NOMO-1 (cell line): ENCODE measurements around the gene VWA5B1.

ENCODE experiments used
- DNase-seq, 2 experiments: peaks; one replicate each; lab custom pipeline; 2025; ENCODE audit not compliant: unreplicated experiment in 2 of 2; lab: John Stamatoyannopoulos, UW

VWA5B1 gene

DNA sequence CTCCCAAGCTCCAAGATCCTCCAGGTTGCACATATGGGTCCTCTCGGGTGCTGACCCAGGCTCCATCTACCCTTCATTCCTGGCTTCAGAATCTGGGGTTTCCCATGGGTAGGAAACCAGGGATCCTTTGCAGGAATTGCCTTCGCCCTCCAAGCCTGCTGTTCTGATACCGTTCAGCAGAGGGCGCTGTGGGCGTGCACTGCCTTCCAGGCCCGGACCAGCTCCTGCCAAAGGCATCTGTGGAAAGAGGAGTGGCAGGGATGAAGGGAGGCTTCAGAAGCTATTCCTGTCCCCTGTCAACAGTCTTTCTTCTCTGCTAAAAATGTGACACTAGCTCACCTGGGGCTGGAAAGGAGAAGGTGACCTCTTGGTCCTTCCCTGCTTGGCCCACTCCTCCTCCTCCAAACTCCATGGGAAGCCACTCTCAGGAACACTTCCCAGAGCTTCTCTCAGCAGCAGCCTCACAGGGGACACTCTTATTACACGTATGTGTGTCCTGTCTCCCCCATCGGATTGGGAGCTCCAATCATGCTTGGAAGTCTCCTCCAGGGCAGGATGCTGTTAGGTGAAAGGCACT lies 71.2 kb downstream of the VWA5B1 start:
- DNase-seq: no peak

DNA sequence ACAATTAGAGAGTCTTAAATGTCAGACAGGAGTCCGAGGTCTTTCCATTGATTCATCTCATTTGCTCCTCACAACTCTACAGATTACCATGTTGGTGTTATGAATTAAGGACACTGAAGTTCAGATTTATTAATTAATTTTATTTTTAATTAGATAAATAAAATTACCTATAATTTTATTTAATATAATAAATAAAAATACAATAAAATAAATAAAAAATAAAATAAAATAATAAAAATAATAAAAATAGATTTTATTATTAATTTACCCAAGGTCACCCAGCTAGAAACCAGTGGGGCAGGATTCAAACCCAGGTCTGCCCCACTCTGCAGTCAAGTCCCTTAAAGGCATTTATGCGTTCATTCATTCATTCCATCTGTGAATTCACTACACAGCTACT lies 72.2 kb downstream of the VWA5B1 start:
- DNase-seq: no peak

DNA sequence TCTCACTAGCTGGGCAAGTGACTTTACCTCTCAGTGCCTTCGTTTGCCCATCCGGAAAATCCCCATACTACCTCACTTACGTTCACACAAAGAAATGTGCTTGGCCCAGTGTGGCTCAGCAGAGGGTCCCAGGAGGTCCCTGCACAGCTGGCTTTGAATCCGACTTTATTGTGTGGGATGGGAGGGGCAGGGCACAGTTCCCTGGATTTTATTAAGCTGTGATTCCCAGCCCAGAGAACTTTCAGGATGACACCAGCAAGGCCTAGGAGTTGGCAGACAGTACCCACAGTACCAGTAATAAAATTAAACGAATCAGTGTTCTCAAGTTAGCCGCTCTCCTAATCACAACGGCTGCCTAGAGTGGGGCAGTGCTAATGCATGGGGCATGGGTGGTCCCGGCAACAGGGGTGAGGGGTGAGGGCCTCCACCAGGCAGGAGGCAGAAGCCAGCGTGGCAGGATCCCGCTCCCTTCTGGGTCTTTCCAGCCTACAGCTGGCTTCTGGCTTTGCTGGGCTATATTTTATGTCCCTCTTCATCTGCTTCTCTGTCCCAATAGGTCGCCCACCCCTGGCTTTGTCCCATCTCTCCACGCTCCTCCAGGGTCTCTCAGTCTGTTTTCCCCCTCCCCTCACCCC lies 74.9 kb downstream of the VWA5B1 start:
- DNase-seq: no peak

DNA sequence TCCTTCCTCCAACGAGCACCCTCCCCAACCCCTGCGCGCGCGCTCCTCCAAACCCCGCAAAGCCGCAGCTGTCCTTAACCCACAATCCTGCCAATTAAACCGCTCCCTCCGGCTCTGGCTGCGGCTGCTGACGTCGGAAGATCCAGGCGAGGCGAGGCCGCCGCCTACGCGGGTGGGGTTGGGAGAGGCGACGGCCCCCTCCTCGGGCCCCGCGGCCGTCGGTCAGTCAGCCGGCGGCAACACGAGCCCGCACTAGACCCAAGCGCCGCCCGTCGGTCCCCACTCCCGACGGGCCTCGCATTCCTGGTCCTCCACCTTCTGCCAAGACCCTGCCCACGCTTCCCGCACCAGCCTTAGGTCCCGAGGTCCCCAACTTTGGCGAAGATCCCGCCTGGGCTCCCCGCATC lies 75.4 kb downstream of the VWA5B1 start:
- DNase-seq: no peak

DNA sequence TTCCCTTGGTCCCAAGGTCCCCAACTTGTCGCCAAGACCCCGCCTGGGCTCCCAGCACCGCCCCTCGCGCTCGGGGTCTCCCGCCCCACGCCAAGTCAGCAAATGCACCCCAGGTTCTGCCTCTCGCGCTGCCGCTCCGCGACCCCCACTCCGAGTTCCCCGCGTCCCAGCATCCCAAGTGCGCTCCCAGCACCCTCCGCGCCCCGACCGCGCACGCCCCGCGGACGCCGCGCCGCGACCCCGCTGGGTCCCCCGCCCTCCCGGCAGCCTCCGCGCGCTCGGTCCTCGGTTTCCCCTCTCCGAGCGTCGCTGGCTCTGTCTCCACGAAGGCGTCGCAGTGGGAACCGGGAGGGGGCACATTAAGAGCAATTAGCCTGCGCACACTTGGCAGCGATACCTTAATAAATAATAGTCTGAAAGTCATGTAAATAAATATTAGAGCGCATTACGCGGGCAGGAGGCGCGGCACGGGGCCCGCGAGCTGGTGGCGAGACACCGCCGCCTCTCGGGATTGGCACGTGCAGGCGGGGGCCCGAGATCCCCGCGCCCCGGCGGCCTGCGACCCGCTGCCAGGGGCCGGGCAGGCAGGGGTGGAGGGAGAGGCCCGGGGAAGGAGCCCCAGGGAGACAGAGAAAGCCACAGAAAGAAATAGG lies 75.9 kb downstream of the VWA5B1 start:
- DNase-seq: no peak

DNA sequence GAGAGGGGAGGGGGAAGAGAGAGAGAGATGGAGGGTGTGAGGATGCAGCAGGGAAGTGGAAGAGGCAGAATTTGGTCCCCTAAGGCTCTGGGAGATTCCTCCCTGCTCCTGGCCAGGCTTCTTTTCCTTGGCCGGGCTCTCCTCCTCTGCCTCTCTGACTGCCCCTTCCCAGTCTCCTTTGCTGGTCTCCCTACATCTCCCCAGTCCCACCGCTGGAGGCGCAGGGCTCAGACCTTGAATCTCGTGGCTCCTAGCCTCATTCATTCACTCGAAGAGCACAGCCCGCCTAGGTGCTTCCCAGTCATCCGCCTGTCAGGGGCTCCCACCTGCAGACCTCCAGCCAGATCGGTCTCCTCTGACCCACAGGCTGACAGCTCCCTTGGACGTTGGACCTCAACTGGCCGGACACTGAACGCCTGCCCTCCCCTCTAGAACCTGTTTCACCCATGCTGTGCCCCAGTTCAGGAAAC lies 76.5 kb downstream of the VWA5B1 start:
- DNase-seq: no peak

DNA sequence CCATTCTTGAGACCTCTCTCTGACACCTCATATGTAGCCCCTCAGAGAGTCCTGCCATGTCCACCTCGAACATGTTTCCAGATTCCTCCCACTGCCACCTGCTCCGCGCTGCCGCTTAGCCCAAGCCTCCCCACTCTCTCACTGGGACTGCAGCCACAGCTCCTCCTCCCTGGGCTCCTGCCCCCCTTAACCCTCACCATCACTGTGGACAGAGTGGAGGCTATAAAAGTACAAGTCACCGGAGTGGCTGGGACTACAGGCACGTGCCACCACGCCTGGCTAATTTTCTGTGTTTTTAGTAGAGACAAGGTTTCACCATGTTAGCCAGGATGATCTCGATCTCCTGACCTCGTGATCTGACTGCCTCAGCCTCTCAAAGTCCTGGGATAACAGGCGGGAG lies 77.0 kb downstream of the VWA5B1 start:
- DNase-seq: no peak

DNA sequence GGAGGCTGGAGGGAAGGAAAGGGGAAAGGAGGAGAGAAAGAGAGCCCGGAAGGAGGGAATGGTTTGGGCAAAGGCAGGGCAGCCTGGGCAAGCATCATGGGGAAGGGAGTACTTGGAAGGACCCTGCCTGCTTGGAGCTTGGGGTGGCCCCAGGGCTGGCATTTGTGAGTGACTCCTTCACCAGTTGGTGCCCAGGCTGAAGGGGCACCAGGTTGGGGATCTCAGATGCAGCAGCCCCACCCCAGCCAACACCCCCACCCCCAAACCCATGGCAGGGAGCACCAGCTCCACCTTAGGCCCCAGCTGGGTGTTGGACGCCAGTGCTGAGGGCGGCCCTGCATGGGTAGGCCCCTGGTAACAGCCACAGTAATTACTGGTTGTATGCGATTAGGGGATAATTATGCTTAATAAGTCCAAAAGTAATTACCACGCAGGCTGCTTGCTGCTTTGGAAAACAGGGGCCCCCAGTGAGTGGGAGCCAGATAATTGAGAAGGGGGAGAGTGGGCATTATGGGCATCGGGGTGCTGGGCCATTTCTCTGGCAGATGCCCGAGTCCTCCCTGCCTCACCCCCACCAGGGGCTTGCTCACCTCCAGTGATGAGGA lies 78.3 kb downstream of the VWA5B1 start:
- no peak for DNase-seq

DNA sequence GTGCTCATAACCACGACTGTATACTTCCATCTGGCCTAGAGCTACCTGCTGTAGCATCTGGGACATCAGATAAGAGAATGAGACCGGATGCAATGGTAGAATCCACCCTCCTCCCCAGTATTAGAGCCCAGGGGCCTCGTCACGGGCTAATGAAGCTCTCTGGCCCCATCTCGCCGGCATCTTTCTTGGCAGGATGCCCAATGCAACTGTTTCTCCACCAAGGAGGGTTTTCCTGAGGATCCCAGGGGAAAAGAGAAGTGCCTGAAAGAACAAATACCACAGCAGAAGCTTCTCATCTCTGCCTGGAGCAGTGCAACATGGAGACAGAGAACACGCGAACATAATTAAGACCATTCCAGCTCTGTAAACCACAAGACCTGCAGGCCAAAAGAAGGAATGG lies 80.0 kb downstream of the VWA5B1 start:
- no peak for DNase-seq

DNA sequence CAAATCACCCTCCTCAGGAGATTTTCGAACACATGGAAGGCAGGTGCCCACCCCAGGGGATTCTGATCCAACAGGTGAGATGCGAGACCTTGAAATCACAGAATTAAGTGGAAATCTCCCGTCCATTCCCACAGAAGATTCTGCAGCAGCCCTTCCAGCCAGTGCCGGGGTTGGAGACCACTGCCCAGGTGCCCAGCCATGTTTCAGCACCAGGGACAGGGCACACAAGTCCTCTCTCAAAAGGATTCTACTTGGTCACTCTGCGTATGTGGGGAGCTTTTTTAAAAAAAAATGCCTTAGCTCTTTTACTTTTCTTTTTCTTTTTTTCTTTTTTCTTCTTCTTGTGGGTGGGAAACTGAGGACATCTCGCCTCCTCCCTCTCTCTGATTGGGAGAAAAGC lies 80.7 kb downstream of the VWA5B1 start:
- no peak for DNase-seq

DNA sequence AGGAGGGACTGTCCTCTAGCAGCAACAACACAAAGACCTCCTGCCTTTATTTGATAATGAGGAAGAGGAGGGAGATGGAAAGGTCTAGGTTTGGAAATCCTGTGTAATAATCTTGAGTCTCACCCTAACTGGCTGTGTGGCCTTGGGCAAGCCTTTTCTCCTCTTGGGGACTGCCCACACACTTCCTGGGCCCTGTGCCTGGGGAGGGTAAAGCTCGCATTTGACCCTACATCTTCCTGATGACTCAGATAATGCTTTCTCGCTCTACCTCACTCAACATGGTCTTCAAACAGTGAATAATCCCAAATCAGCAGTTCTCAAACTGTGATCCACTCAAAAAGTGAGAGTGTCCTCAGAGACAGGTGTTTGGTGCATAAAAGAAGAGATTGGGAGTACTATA lies 81.2 kb downstream of the VWA5B1 start:
- DNase-seq: no peak

DNA sequence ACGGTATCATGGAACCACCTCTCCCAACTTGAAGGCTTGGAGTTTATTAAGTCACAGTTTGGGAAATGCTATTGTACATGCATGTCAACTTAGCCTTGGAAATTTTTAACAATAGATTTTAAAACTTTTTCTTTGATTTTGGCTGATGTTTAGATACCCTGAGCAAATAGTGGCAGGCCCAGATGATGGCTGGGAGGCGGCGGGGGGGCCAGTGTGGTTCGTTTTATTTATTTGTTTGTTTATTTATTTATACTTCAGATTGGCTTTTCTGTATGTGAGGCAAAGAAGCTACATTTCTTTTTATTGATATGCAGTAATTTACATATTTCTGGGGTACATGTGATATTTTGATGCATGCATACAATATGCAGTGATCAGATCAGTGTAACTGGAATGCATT lies 82.0 kb downstream of the VWA5B1 start:
- no peak for DNase-seq

DNA sequence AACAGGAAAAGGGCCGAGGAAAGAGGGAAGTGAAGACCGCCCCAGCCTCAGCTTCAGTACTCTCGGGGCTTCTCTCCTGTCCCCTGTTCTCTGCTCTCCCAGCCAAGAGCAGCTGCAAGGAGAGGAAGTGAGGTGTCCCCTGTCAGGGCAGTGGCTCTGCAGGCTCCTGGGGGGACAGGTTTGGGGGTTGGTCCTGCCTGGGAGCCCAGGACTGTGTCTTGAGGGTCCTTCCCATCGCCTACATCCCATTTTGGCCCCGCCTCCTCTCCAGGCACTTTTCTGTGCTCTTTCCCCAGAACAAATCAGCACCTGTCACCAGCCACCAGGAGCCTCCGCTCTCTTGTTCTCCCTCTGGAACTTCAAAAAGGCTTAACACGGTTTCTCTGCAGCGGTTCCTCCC lies 82.6 kb downstream of the VWA5B1 start:
- DNase-seq: no peak

DNA sequence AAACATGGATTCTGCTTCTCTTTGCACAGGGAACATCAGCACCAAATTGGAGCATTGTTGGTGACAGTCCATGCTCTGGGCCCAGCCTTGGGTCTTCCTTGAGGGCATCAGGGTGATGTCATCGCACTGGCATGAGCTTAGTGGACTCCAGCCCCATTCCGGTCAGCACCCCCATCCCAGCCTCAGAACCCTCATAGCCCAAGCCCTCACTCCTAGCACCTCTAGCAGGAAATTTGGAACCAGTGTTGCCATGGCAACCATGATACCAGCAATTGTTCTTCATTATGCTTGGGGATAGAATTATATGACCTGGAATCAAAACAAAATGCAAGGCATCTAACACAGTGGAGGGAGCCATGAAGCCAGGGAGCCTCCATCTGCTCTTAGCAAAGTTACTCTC lies 83.1 kb downstream of the VWA5B1 start:
- no peak for DNase-seq

DNA sequence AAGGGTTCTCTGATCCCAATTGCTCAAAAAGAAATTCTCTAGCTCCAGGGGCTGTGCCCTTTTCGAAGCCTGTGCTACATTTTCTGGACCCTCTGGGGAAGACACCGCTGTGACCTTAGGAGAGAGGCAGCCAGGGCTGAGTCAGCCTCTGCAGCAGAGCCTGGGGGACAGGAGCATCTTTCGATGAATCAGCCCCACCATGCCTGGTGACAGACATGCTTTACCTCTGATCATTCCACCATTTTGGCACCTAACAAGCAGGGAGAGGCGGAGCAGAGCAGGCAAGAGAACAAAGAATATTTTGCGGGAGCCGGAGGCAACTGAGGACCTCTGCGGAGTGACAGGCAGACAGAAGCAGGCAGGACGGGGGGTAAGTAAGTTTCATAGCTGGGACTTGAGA lies 84.9 kb downstream of the VWA5B1 start:
- no peak for DNase-seq

DNA sequence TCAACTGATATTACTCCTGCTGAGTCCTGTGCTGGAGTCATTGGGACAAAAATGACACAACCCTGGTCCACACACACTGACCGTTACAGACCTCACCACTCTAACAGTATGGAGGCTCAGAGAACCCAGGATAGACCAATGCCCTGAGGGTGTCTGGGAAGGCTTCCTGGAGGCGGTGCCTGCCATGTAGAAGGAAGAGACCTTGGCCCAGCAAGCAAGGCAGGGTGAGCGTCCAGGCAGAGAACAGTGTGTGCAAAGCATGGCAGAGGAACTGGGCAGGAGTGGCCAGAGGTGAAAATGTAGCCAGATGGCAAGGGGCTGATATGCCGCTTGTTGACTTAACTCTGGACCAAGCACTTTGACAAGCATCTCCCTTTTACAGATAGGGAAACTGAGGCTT lies 85.5 kb downstream of the VWA5B1 start:
- no peak for DNase-seq

DNA sequence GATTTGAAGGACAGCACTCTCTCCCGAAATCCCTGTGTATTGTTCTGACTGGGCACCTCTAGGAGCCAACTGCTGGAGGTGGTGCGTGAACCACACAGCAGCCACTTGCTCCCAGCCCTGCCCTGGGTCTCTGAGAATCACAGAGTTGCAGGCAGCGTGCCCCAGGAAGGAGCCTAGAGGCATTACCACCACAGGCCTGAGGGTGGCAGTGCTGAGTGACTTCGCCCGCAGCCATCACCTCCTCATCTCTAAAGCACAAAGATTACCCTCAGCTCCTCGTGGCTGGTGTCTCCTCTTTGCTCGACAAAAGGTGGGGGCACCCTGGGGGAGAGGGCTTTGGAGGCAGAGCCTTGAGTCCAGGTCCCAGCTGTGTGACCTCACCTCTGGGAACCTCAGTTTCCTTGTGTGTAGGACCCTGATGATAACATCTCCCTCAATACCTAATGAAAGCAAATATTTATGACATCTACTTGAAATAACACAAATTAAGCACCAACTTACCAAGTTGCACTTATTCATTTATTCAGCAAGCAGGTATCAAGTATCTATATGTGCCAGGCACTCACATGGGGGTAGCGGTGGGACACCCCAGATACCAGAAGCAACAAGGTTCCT lies 86.3 kb downstream of the VWA5B1 start:
- peak in 1 of 2 experiments; percentile 21 for DNase-seq

DNA sequence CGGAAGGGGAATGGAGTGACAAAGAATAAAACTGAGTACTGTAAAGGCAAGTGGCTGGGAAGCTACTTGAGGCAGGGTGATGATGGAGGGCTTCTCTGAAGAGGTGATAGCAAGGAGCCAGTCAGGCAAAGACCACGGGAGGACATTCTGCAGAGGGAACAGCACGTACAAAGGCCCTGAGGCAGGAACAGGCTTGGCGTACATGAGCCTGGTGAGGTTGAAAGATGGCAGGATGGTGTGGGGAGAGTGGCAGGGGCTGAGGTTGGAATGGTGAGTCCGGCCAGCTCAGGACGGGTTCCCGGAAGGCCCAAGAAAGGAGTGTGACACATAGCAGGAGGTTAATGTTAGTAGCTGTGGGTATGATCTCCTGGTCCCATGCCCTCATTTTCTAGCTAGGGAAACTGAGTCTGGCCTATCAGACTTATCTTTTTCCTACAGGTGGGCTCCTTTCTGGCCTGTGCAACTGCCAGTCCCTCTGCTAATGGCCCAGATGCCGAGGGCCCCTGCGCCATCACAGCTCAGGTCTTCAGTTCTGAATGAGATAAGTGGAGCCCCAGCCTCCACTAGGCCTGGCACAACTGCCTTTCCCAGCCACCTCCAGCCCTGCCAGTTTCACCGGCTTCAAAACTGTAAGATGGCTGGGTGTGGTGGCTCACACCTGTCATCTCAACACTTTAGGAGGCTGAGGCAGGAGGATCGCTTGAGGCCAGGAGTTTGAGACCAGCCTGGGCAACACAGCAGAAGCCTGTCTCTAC lies 87.0 kb downstream of the VWA5B1 start:
- DNase-seq: no peak

DNA sequence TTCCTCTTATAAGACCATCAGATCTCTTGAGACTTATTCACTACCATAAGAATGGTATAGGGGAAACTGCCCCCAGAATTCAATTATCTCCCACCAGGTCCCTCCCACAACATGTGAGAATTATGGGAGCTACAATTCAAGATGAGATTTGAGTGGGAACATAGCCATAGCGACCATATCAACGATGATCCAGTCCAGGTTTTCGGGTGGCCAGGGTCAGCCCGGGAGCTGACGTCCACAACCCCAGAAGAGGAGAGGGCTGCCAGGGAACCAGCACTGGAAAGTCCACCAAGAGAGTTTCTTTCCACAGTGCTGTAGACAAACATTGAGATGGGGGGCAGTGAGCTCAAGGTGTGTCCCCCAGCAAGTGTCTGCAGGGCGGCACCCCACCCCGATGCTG lies 88.4 kb downstream of the VWA5B1 start:
- no peak for DNase-seq

DNA sequence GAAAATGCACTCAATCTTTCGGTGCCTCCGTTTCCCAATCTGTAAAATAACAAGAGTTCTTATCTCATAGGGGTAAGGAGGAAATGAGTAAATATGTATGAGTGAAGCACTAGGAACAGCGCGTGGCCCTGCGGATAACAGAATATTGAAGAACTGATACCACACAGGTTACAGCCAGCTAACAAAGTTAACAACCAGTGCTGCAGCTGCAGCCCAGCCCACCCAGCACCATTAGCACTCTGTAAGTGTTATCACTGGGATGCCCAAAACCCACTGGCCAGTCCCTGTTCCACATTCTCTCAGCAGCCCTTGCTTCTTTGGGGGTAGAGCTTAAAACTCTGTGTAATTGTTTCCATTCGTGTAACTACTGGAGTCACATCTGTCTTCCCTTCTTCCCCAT lies 89.5 kb downstream of the VWA5B1 start:
- no peak for DNase-seq

DNA sequence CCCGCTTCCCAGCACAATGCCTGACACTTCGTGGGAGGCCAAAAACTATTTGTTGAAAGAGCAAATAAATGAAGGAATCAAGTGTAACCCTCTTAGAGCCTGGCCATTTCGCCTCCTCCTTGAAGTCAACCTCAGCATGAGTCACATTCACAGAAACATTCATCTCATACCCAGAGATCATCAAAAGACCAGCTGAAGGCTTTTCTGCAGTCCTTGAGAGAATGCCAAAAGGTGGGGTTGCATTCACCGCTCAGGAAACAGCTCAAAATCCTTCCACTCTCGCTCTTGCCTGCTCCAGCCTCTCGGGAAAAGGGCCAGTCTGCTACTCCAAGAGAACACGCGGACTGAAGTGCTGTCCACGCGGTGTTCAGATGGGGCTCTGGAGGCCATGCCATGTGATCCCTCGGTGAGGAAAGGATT lies 90.0 kb downstream of the VWA5B1 start:
- DNase-seq: no peak
